GM08714 (cell line): ENCODE measurements around the gene MYL2.

Experiments
- H3K4me3 ChIP-seq: fragments of 200-500 bp; sonication (Bioruptor generic); 2 replicates; pipeline ENCODE4 v1.5.1; 2014; ENCODE audit warnings: mild to moderate bottlenecking, low read length, inconsistent platforms
- ZNF274 ChIP-seq: IDR thresholded peaks from 2 replicates; pipeline ENCODE4 v1.6.1; 2012; ENCODE audit warnings: mild to moderate bottlenecking, low read depth, low read length

The MYL2 gene

GRCh38 chr12:110889361-110889760 is 31.0 kb downstream of the MYL2 start:
- no peak for TF ChIP-seq ZNF274
- no peak overlapping the region for H3K4me3 ChIP-seq

- H3K4me3 ChIP-seq, result no peak overlapping the region
- no peak for TF ChIP-seq ZNF274
These were observed 32.0 kb downstream of the MYL2 start for GRCh38 chr12:110888256-110888991.

GRCh38 chr12:110885152-110885840 is 35.1 kb downstream of the MYL2 start:
- TF ChIP-seq ZNF274, result no peak
- no peak overlapping the region for H3K4me3 ChIP-seq

GRCh38 chr12:110883251-110883650 is 37.1 kb downstream of the MYL2 start:
- no peak overlapping the region for H3K4me3 ChIP-seq
- no peak for TF ChIP-seq ZNF274

- H3K4me3 ChIP-seq, result no peak overlapping the region
- TF ChIP-seq ZNF274, result no peak
These were observed 39.7 kb downstream of the MYL2 start for GRCh38 chr12:110880651-110881050.

GRCh38 chr12:110874781-110875180 is 45.6 kb downstream of the MYL2 start:
- no peak overlapping the region for H3K4me3 ChIP-seq
- no peak for TF ChIP-seq ZNF274

GRCh38 chr12:110874351-110874750 is 46.0 kb downstream of the MYL2 start:
- TF ChIP-seq ZNF274, result no peak
- no peak overlapping the region for H3K4me3 ChIP-seq

- TF ChIP-seq ZNF274, result no peak
- no peak overlapping the region for H3K4me3 ChIP-seq
These were observed 48.3 kb downstream of the MYL2 start for GRCh38 chr12:110872100-110872499.

- TF ChIP-seq ZNF274, result no peak
- H3K4me3 ChIP-seq, result no peak overlapping the region
These were observed 50.6 kb downstream of the MYL2 start for GRCh38 chr12:110869803-110870202.

GRCh38 chr12:110869026-110869425 is 51.4 kb downstream of the MYL2 start:
- TF ChIP-seq ZNF274, result no peak
- no peak overlapping the region for H3K4me3 ChIP-seq

- no peak overlapping the region for H3K4me3 ChIP-seq
- no peak for TF ChIP-seq ZNF274
These were observed 54.9 kb downstream of the MYL2 start for GRCh38 chr12:110865521-110865920.

- no peak overlapping the region for H3K4me3 ChIP-seq
- TF ChIP-seq ZNF274, result no peak
These were observed 57.2 kb downstream of the MYL2 start for GRCh38 chr12:110863161-110863560.

GRCh38 chr12:110862329-110862728 is 58.0 kb downstream of the MYL2 start:
- TF ChIP-seq ZNF274, result no peak
- H3K4me3 ChIP-seq, result no peak overlapping the region

- H3K4me3 ChIP-seq, result no peak overlapping the region
- no peak for TF ChIP-seq ZNF274
These were observed 58.6 kb downstream of the MYL2 start for GRCh38 chr12:110861729-110862128.
